C1 segment of cervical spinal cord (tissue), 14 donors: Measurements from ENCODE around the gene MOCS1.

ENCODE experiments used
- DNase-seq, 14 donors: peaks; one replicate each; lab custom pipeline; 2025; lab: John Stamatoyannopoulos, UW

MOCS1 gene

GRCh38 chr6:39948199-39948791 lies 14.0 kb upstream of the MOCS1 start:
- no peak for DNase-seq

GRCh38 chr6:39947611-39948068 lies 13.4 kb upstream of the MOCS1 start:
- no peak for DNase-seq

- no peak for DNase-seq
Measured at GRCh38 chr6:39945626-39946025, 11.4 kb upstream of the MOCS1 start.

GRCh38 chr6:39942903-39943580 lies 8.8 kb upstream of the MOCS1 start:
- DNase-seq: no peak

GRCh38 chr6:39941820-39942219 lies 7.6 kb upstream of the MOCS1 start:
- no peak for DNase-seq

GRCh38 chr6:39941138-39941537 lies 6.9 kb upstream of the MOCS1 start:
- DNase-seq: no peak

- DNase-seq: no peak
Measured at GRCh38 chr6:39938773-39939654, 4.8 kb upstream of the MOCS1 start.

- no peak for DNase-seq
Measured at GRCh38 chr6:39937686-39938333, 3.5 kb upstream of the MOCS1 start.

GRCh38 chr6:39936857-39937256 lies 2.6 kb upstream of the MOCS1 start:
- DNase-seq: no peak

- no peak for DNase-seq
Measured at GRCh38 chr6:39935241-39935640, 979 bp upstream of the MOCS1 start.

- DNase-seq: peak in 1 of 14 donors; percentile 53
Measured at GRCh38 chr6:39933669-39934130, 562 bp downstream of the MOCS1 start.

- DNase-seq: no peak
Measured at GRCh38 chr6:39932386-39932910, 1.8 kb downstream of the MOCS1 start.

- peak in 1 of 14 donors; percentile 13 for DNase-seq
Measured at GRCh38 chr6:39931607-39932006, 2.7 kb downstream of the MOCS1 start.

GRCh38 chr6:39930540-39930939 lies 3.7 kb downstream of the MOCS1 start:
- no peak for DNase-seq

- DNase-seq: no peak
Measured at GRCh38 chr6:39929733-39930461, 4.4 kb downstream of the MOCS1 start.

GRCh38 chr6:39929039-39929732 lies 5.1 kb downstream of the MOCS1 start:
- DNase-seq: no peak

GRCh38 chr6:39927159-39927558 lies 7.1 kb downstream of the MOCS1 start:
- no peak for DNase-seq

GRCh38 chr6:39926668-39927067 lies 7.6 kb downstream of the MOCS1 start:
- DNase-seq: no peak

- DNase-seq: no peak
Measured at GRCh38 chr6:39925931-39926290, 8.4 kb downstream of the MOCS1 start.

- DNase-seq: no peak
Measured at GRCh38 chr6:39925191-39925930, 8.9 kb downstream of the MOCS1 start.
